B cell (primary cell): Measurements from ENCODE around the gene SLTM. TPM values are rescaled to one million over a fixed set of nuclear protein-coding genes. Genes with fewer than 3 reads are reported as not detected.

ENCODE experiments used
- ATAC-seq: fragments of 200-7000 bp; cut with Tn5 transposase; one replicate; pipeline ENCODE4 v1.10.0; 2021; ENCODE audit warnings: low read depth, mild to moderate bottlenecking, moderate number of reproducible peaks, moderate library complexity
- CTCF ChIA-PET: fragments of 350-600 bp; sonication (Branson Sonifier 250); formaldehyde crosslinking; loops from one replicate; lab custom pipeline; 2021; ENCODE audit warnings: antibody characterized with exemption, inconsistent platforms; lab: Charles Lee
- POLR2A ChIA-PET: fragments of 350-600 bp; sonication (Branson Sonifier 250); formaldehyde crosslinking; loops from one replicate; lab custom pipeline; 2021; ENCODE audit warnings: antibody characterized with exemption; lab: Charles Lee
- DNase-seq: peaks from one replicate; pipeline ENCODE4 v3.0.0; 2013
- H2AFZ ChIP-seq: 2 replicates; pipeline ENCODE4 v1.6.1; 2012; ENCODE audit warnings: mild to moderate bottlenecking, low read depth, low read length; ENCODE audit not compliant: insufficient read depth, poor library complexity, severe bottlenecking
- H3K27ac ChIP-seq, 2 donors: 1 replicate in 1 of 2; 2 replicates in 1 of 2; pipeline ENCODE4 v1.5.1; 2012 to 2013; ENCODE audit warnings: low read length in 2 of 2, mild to moderate bottlenecking in 2 of 2, moderate library complexity in 1 of 2
- H3K27me3 ChIP-seq, 4 experiments: fragments of 200-600 bp in 1 of 4; sonication (generic) in 1 of 4; replicated peaks in 1 of 4; 1 replicate in 2 of 4; 2 replicates in 2 of 4; pipeline versions ENCODE4 v1.6.1 to v1.7.0; 2013 to 2016; ENCODE audit warnings: low read length in 3 of 4, mild to moderate bottlenecking in 2 of 4, mixed read lengths in 1 of 4, moderate library complexity in 1 of 4; ENCODE audit not compliant: insufficient read depth in 4 of 4, control insufficient read depth in 3 of 4; ENCODE audit errors: control extremely low read depth in 1 of 4
- H3K36me3 ChIP-seq, 2 experiments: replicated peaks in 1 of 2; 1 replicate in 1 of 2; 2 replicates in 1 of 2; pipeline versions ENCODE4 v1.6.1 to v1.7.1; 2013; ENCODE audit warnings: low read length in 1 of 2; ENCODE audit not compliant: insufficient read depth in 2 of 2, control insufficient read depth in 1 of 2; ENCODE audit errors: control extremely low read depth in 1 of 2, extremely low read depth in 1 of 2
- H3K4me1 ChIP-seq, 2 donors: fragments of 200-600 bp in 1 of 2; sonication (generic) in 1 of 2; 1 replicate in 1 of 2; 2 replicates in 1 of 2; pipeline versions ENCODE4 v1.5.1 to v1.6.1; 2013 to 2017; ENCODE audit warnings: low read length in 2 of 2; ENCODE audit not compliant: control insufficient read depth in 2 of 2, insufficient read depth in 2 of 2
- H3K4me2 ChIP-seq: replicated peaks from 2 replicates; pipeline ENCODE3; 2012; ENCODE audit warnings: mild to moderate bottlenecking, low read depth, low read length; ENCODE audit not compliant: poor library complexity, severe bottlenecking
- H3K4me3 ChIP-seq, 5 experiments: fragments of 200-600 bp in 1 of 5; sonication (generic) in 1 of 5; 1 replicate in 3 of 5; 2 replicates in 2 of 5; pipeline versions ENCODE4 v1.5.1 to v1.7.0; 2011 to 2016; ENCODE audit warnings: low read length in 4 of 5, mild to moderate bottlenecking in 4 of 5, low read depth in 2 of 5, control low read depth in 1 of 5, moderate library complexity in 1 of 5; ENCODE audit not compliant: insufficient read depth in 1 of 5; ENCODE audit errors: control extremely low read depth in 1 of 5, extremely low read depth in 1 of 5
- H3K79me2 ChIP-seq: fragments of 200-600 bp; sonication (generic); one replicate; pipeline ENCODE4 v1.6.0; 2016; ENCODE audit warnings: low read length; ENCODE audit not compliant: control insufficient read depth, insufficient read depth
- H3K9ac ChIP-seq: fragments of 200-600 bp; sonication (generic); 2 replicates; pipeline ENCODE4 v1.6.1; 2017; ENCODE audit warnings: mild to moderate bottlenecking, low read length, moderate library complexity
- H3K9me3 ChIP-seq, 3 donors: one replicate each; pipeline versions ENCODE4 v1.6.1 to v1.7.1; 2013; ENCODE audit warnings: low read length in 2 of 3; ENCODE audit not compliant: control insufficient read depth in 2 of 3, insufficient read depth in 1 of 3; ENCODE audit errors: control extremely low read depth in 1 of 3
- H4K20me1 ChIP-seq: 2 replicates; pipeline ENCODE4 v1.6.0; 2012; ENCODE audit warnings: mild to moderate bottlenecking, low read length; ENCODE audit not compliant: insufficient read depth, control insufficient read depth, poor library complexity, severe bottlenecking
- H3K27ac Mint-ChIP-seq: one replicate; pipeline ENCODE4 v1.8.0; 2021; ENCODE audit warnings: mixed read lengths
- H3K27me3 Mint-ChIP-seq: one replicate; pipeline ENCODE4 v1.8.0; 2021; ENCODE audit warnings: mixed read lengths
- H3K4me1 Mint-ChIP-seq: one replicate; pipeline ENCODE4 v1.8.0; 2021; ENCODE audit warnings: mixed read lengths
- H3K4me3 Mint-ChIP-seq: one replicate; pipeline ENCODE4 v1.8.0; 2021; ENCODE audit warnings: mixed read lengths
- H3K9me3 Mint-ChIP-seq: one replicate; pipeline ENCODE4 v1.8.0; 2022; ENCODE audit warnings: mixed read lengths; ENCODE audit not compliant: insufficient read depth
- CTCF ChIP-seq: fragments of 200-600 bp; IDR thresholded peaks from one replicate; pipeline ENCODE4 v1.8.0; 2022; ENCODE audit warnings: antibody characterized with exemption, mild to moderate bottlenecking
- EZH2 ChIP-seq: IDR thresholded peaks from 2 replicates; pipeline ENCODE4 v1.6.1; 2012; ENCODE audit warnings: borderline replicate concordance, low read depth, mild to moderate bottlenecking, moderate library complexity, low read length; ENCODE audit not compliant: insufficient read depth, poor library complexity, severe bottlenecking
- WGBS: methylation state at CpG from one replicate; pipeline ENCODE4 v1.1.5; 2013; ENCODE audit warnings: missing lambda C conversion rate; ENCODE audit not compliant: insufficient coverage; 5-methylcytosine and 5-hydroxymethylcytosine counted together
- intact Hi-C: fragments of 100-400 bp; cut with micrococcal nuclease; formaldehyde crosslinking; loops from one replicate; pipeline ENCODE4 v1.10.0; 2022
- polyA plus RNA-seq: library from polyadenylated mRNA; depleted of rRNA; stranded (reverse); fragments of >200 nt; gene quantifications from 2 replicates; pipeline ENCODE4 v1.2.3, GENCODE V29; 2012
- total RNA-seq, 2 donors: library from RNA; stranded (reverse); fragments of 120-200 nt in 1 of 2; gene quantifications; 1 replicate in 1 of 2; 2 replicates in 1 of 2; pipeline versions ENCODE4 v1.2.3 to v1.2.4, GENCODE V29; 2013 to 2022

The SLTM gene
- total and polyA plus RNA-seq, 2 donors (not counting 1 experiment from before 2014, with no cell fraction given) = 83.2 to 183 TPM

GRCh38 chr15:58864602-58865424 is 68.7 kb downstream of the SLTM start:
- peak overlapping the region; percentile 68 for H3K4me3 Mint-ChIP-seq
- intact Hi-C loops = no loop called here

More at GRCh38 chr15:58864602-58865424, 68.7 kb downstream of the SLTM start:
- ChIA-PET CTCF (no interaction called here), POLR2A (interaction anchor here (0.7 kb wide), 1 partner anchor 1580 kb away, joined by 4 read pairs; no protein-coding TSS in a partner anchor)
- H3K27ac ChIP-seq = no peak overlapping the region
- no peak overlapping the region for H3K27ac Mint-ChIP-seq
- DNase-seq = peak; percentile 35
- peaks cover 0 to 12% (median 0%) of the 10 kb centered on the region in 3 donors for H3K9me3 ChIP-seq
- peak overlapping the region; percentile 71 for H2AFZ ChIP-seq
- H3K27me3 Mint-ChIP-seq = peaks cover 6% of the 10 kb centered on the region
- H3K9ac ChIP-seq = peak overlapping the region; percentile 15
- no peaks in the 10 kb centered on the region for H3K79me2 ChIP-seq
- peaks cover 10 to 13% of the 10 kb centered on the region in 2 donors for H3K4me1 ChIP-seq
- H3K4me3 ChIP-seq = peak overlapping the region in 3 of 5 experiments; percentile 18 to 23 (median 21)
- H3K27me3 ChIP-seq = peaks cover 0 to 5% (median 1%) of the 10 kb centered on the region in 4 experiments
- H3K4me1 Mint-ChIP-seq = peaks cover 18% of the 10 kb centered on the region
- peak; percentile 24 for ATAC-seq
- peak overlapping the region; percentile 63 for H3K4me2 ChIP-seq
- TF ChIP-seq CTCF = no peak
- TF ChIP-seq EZH2 = no peak
- 38% methylated on average over 53 of the region's 54 CpGs for WGBS
- no peaks in the 10 kb centered on the region for H3K9me3 Mint-ChIP-seq
- no peaks in the 10 kb centered on the region for H3K36me3 ChIP-seq
- no peaks in the 10 kb centered on the region for H4K20me1 ChIP-seq
